Measurements from ENCODE around the gene NOX1. TPM values are rescaled to one million over a fixed set of nuclear protein-coding genes. Genes with fewer than 3 reads are reported as not detected.

NOX1 gene
- total and polyA plus RNA-seq, 2 donors (not counting 1 experiment from before 2014, with no cell fraction given), result not detected

GRCh38 chrX:100895365-100896075, 21.4 kb upstream of the NOX1 start:
- H3K27me3 ChIP-seq (ENCODE audit: control insufficient read depth, insufficient read depth, low read length), result no peaks in the 10 kb centered on the region
- no peak overlapping the region for H3K4me3 ChIP-seq (replicated peaks in 1 of 4; ENCODE audit: control extremely low read depth in 1 of 4, insufficient read depth in 1 of 4, low read depth in 3 of 4, low read length in 4 of 4)
- H4K20me1 ChIP-seq (ENCODE audit: control insufficient read depth, extremely low read depth, insufficient read depth, low read length), result no peaks in the 10 kb centered on the region
- H3K4me2 ChIP-seq (ENCODE audit: extremely low read depth, insufficient read depth, low read length), result no peak overlapping the region
- no peak overlapping the region for H3K27ac ChIP-seq (ENCODE audit: insufficient read depth, low read length)
- no peak overlapping the region for H3K9ac ChIP-seq (ENCODE audit: insufficient read depth, low read length)
- H3K79me2 ChIP-seq (ENCODE audit: control insufficient read depth, insufficient read depth, low read length), result no peaks in the 10 kb centered on the region
- H3K9me3 ChIP-seq (ENCODE audit: control insufficient read depth, insufficient read depth, low read depth, low read length), result no peaks in the 10 kb centered on the region
- peak; percentile 25 to 52 for DNase-seq (ENCODE audit: low read depth in 2 of 2)
- H3K36me3 ChIP-seq (ENCODE audit: control insufficient read depth, insufficient read depth, low read length), result no peaks in the 10 kb centered on the region
- no peak overlapping the region for H2AFZ ChIP-seq (ENCODE audit: low read length)
- no peaks in the 10 kb centered on the region for H3K4me1 ChIP-seq (ENCODE audit: control insufficient read depth, extremely low read depth, insufficient read depth, low read length)
- peak; percentile 50 to 67 for TF ChIP-seq CTCF (conservative IDR thresholded peaks at IDR 0.05 in 1 of 2, IDR thresholded peaks at IDR 0.05 in 1 of 2; ENCODE audit: low read depth in 1 of 2, low read length in 2 of 2)
- TF ChIP-seq EZH2 (IDR thresholded peaks at IDR 0.05; ENCODE audit: low read length, missing control alignments), result no peak

- no peak for TF ChIP-seq EZH2 (IDR thresholded peaks at IDR 0.05; ENCODE audit: low read length, missing control alignments)
- no peak for TF ChIP-seq CTCF (conservative IDR thresholded peaks at IDR 0.05 in 1 of 2, IDR thresholded peaks at IDR 0.05 in 1 of 2; ENCODE audit: low read depth in 1 of 2, low read length in 2 of 2)
- Histone ChIP-seq H3K27me3 (ENCODE audit: control insufficient read depth, insufficient read depth, low read length) (no peaks in the 10 kb centered on the region), H3K27ac (ENCODE audit: insufficient read depth, low read length) (no peak overlapping the region)
Measured at GRCh38 chrX:100883654-100884053, 9.5 kb upstream of the NOX1 start.

GRCh38 chrX:100880368-100880767, 6.2 kb upstream of the NOX1 start:
- Histone ChIP-seq H3K4me3 (replicated peaks in 1 of 4; ENCODE audit: control extremely low read depth in 1 of 4, insufficient read depth in 1 of 4, low read depth in 3 of 4, low read length in 4 of 4) (no peak overlapping the region), H2AFZ (ENCODE audit: low read length) (no peak overlapping the region), H3K27ac (ENCODE audit: insufficient read depth, low read length) (no peak overlapping the region), H3K27me3 (ENCODE audit: control insufficient read depth, insufficient read depth, low read length) (no peaks in the 10 kb centered on the region), H3K36me3 (ENCODE audit: control insufficient read depth, insufficient read depth, low read length) (no peaks in the 10 kb centered on the region), H3K4me1 (ENCODE audit: control insufficient read depth, extremely low read depth, insufficient read depth, low read length) (no peaks in the 10 kb centered on the region), H3K79me2 (ENCODE audit: control insufficient read depth, insufficient read depth, low read length) (no peaks in the 10 kb centered on the region), H3K4me2 (ENCODE audit: extremely low read depth, insufficient read depth, low read length) (no peak overlapping the region), H3K9ac (ENCODE audit: insufficient read depth, low read length) (no peak overlapping the region), H4K20me1 (ENCODE audit: control insufficient read depth, extremely low read depth, insufficient read depth, low read length) (no peaks in the 10 kb centered on the region), H3K9me3 (ENCODE audit: control insufficient read depth, insufficient read depth, low read depth, low read length) (no peaks in the 10 kb centered on the region)
- TF ChIP-seq CTCF (conservative IDR thresholded peaks at IDR 0.05 in 1 of 2, IDR thresholded peaks at IDR 0.05 in 1 of 2; ENCODE audit: low read depth in 1 of 2, low read length in 2 of 2), result no peak
- TF ChIP-seq EZH2 (IDR thresholded peaks at IDR 0.05; ENCODE audit: low read length, missing control alignments), result no peak
- no peak for DNase-seq (ENCODE audit: low read depth in 2 of 2)

More at GRCh38 chrX:100883654-100884053, 9.5 kb upstream of the NOX1 start:
- H3K4me1 ChIP-seq (ENCODE audit: control insufficient read depth, extremely low read depth, insufficient read depth, low read length), result no peaks in the 10 kb centered on the region
- no peaks in the 10 kb centered on the region for H4K20me1 ChIP-seq (ENCODE audit: control insufficient read depth, extremely low read depth, insufficient read depth, low read length)
- no peak for DNase-seq (ENCODE audit: low read depth in 2 of 2)
- no peak overlapping the region for H2AFZ ChIP-seq (ENCODE audit: low read length)
- H3K36me3 ChIP-seq (ENCODE audit: control insufficient read depth, insufficient read depth, low read length), result no peaks in the 10 kb centered on the region
- no peak overlapping the region for H3K4me3 ChIP-seq (replicated peaks in 1 of 4; ENCODE audit: control extremely low read depth in 1 of 4, insufficient read depth in 1 of 4, low read depth in 3 of 4, low read length in 4 of 4)
- no peak overlapping the region for H3K4me2 ChIP-seq (ENCODE audit: extremely low read depth, insufficient read depth, low read length)
- no peaks in the 10 kb centered on the region for H3K79me2 ChIP-seq (ENCODE audit: control insufficient read depth, insufficient read depth, low read length)
- H3K9ac ChIP-seq (ENCODE audit: insufficient read depth, low read length), result no peak overlapping the region
- H3K9me3 ChIP-seq (ENCODE audit: control insufficient read depth, insufficient read depth, low read depth, low read length), result no peaks in the 10 kb centered on the region

Data from fibroblast of lung (primary cell).